GM10266 (cell line): ENCODE measurements around the gene CPN1.
A peak's percentile ranks its signal among the peaks of the same experiment; 100 is the strongest.
"Not testable (repeated sequence)": the region's sequence is repeated elsewhere in the genome, so short reads cannot be mapped to it uniquely, and the experiment has no call there.

Experiments
- DNase-seq: peaks from one replicate; pipeline ENCODE4 v3.0.0; 2012; ENCODE audit errors: extremely low spot score
- TF ChIP-seq, protein P1 (sequence below): IDR thresholded peaks from 2 replicates; pipeline ENCODE4 v1.5.1; 2012; ENCODE audit warnings: mild to moderate bottlenecking, low read depth; ENCODE audit not compliant: control insufficient read depth, insufficient read depth; ENCODE audit errors: missing control alignments

The CPN1 gene

DNA sequence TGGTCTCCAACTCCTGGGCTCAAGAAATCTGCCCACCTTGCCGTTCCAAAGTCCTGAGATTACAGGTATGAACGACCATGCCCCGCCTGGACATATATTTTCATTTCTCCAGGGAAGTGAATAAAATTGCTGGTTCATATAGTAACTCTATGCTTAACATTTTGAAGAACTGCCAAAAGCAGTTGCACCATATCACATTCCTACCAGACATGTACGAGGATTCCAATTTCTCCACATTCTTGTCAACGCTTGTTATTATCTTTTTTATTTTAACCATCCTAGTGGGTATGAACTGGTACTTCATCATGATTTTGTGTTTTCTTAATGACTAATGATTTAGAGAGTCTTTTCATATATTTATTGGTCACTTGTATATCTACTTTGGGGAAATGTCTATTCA, 21.9 kb upstream of the CPN1 start:
- no peak for DNase-seq

DNA sequence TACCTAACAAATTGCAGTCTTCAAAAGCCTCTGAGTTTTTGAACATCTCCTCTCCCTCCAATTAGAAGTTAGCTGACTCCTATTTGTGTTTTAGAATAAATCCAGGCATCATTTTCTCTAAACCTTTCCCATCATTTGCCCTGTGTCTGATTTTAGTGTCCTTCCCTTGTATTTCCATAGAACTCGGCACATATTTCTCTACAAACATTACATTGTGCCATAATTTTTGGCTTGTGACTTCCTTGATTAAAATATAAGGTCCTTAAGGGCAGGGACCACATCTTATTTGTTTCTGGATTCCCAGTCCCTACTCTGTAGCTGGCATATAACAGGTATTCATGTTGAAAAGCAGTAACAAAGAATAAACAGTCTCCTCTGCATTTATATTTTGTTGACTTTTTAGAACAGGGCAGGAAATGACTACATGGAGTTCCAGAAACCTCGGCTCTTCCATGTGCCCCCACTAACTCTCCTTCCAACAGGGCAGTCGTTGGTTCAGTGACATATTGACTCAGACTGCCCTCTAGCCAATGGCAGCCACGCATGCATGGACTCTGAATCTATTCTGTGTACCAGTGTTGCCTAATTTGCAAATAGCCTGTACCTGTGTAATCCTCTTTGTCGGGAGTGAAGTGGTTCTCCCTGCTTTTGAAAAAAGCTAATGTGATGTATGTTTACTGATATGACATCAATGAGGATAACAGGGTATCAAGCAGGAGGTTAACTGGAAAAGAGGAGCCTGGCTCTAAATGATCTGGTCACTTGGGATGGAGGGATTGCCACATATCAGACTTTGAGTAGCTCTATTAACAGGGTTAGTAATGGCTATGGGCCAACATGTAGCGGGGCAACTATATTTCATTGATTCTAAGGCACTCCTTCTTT, 19.8 kb upstream of the CPN1 start:
- no peak for DNase-seq
- TF ChIP-seq, protein P1, sequence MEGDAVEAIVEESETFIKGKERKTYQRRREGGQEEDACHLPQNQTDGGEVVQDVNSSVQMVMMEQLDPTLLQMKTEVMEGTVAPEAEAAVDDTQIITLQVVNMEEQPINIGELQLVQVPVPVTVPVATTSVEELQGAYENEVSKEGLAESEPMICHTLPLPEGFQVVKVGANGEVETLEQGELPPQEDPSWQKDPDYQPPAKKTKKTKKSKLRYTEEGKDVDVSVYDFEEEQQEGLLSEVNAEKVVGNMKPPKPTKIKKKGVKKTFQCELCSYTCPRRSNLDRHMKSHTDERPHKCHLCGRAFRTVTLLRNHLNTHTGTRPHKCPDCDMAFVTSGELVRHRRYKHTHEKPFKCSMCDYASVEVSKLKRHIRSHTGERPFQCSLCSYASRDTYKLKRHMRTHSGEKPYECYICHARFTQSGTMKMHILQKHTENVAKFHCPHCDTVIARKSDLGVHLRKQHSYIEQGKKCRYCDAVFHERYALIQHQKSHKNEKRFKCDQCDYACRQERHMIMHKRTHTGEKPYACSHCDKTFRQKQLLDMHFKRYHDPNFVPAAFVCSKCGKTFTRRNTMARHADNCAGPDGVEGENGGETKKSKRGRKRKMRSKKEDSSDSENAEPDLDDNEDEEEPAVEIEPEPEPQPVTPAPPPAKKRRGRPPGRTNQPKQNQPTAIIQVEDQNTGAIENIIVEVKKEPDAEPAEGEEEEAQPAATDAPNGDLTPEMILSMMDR = no peak

More for the DNA sequence above, 21.9 kb upstream of the CPN1 start:
- TF ChIP-seq, protein P1 = no peak

DNA sequence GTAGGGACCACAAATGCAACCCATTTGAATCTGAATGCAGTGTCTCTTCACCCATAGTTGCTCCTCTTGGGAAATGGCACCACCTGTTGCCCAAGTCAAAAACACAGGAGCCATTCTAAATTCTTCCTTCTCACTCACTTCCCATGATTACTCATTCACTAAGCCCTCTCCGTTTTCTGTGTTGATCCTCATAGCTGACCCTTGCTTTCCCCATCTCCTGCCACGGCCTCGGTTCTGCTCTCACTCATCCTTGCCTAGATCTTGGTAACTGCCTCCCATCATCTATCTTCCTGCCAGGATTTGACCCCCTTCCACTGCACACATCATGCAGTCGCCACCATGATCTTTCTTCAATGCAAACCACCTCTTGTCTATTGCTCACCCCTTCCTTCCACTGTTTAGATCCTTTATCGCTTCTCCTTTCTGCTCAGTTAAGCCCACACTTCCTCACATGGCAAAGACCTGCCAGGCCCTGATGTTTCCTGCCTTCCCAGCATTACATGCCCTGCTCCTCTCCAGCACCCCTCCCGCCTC, 19.0 kb upstream of the CPN1 start:
- DNase-seq = no peak

DNA sequence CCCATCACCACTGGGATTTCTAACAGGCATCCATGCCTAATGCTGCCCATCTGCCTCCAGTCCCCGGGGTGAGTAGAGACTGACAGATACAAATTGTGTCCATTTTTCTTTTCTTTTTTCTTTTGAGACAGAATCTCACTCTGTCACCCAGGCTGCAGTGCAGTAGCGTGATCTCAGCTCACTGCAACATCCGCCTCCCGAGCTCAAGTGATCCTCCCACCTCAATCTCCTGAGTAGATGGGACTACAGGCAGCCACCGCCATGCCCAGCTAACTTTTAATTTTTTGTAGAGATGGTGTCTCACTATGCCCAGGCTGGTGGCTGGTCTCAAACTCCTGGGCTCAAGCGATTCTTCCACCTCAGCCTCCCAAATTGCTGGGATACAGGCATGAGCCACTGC, 7.6 kb upstream of the CPN1 start:
- no peak for DNase-seq
- TF ChIP-seq, protein P1 = no peak

More for the DNA sequence above, 19.0 kb upstream of the CPN1 start:
- TF ChIP-seq, protein P1 = peak; percentile 31

DNA sequence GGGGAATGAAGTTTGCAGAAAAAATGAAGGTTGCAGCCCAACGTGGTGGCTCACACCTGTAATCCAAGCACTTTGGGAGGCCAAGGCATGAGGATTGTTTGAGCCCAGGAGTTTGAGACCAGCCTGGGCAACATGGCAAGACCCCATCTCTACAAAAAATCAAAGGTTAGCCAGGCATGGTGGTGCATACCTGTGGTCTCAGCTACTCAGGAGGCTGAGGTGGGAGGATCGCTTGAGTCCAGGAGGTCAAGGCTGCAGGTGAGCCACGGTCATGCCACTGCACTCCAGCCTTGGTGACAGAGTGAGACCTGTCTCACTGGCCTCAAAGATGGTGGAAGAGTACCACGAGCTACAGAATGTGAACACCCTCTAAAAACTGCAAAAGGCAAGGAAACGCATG, 5.0 kb upstream of the CPN1 start:
- DNase-seq = not testable (repeated sequence)

DNA sequence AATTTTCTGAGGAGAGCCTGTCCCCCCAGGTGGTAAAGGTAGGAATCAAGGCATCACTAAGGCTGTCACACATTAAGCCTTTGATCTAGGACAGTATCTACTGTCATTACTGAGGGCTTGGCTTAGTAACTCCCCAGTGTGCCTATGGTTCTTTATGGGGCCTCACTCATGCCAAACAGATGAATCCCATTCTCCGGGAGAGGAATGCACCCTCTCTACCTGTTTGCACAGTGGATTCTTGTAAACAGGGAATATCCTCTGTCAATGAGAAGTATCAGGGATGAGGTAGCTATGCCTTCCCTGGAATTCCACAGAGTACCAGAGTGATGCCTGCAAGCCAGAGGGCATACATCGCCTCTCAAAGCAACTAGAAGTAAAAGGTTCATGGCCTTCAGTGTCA, 3.9 kb upstream of the CPN1 start:
- TF ChIP-seq, protein P1 = no peak
- DNase-seq = no peak

DNA sequence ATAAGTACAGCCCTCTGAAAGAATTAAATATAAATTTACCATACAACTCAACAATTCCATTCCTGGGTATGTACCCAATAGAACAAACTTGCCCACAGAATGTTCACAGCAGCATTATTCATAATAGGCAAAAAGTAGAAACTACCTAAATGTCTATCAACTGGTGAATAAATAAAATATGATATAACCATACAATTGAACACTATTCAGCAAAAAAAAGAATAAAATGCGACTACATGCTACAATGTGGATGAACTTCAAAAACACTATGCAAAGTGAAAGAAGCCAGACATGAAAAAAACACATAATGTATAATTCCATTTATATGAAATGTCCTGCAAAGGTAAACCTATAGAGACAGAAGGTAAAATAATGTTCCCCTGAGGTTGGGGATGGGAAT, 2.0 kb upstream of the CPN1 start:
- TF ChIP-seq, protein P1 = no peak
- no peak for DNase-seq

DNA sequence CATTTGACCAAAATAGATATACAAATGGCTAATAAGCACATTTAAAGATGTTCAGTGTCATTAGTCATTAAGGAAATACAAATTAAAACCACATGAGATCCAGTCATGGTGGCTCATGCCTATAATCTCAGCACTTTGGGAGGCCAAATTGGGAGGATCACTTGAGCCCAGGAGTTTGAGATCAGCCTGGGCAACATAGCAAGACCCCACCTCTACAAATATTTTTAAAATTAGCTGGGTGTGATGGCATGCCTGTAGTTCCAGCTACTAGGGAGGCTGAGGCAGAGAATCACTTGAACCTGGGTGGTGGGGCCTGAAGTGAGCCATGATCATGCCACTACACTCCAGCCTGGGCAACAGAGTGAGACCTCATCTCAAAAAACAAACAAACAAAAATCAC, 607 bp upstream of the CPN1 start:
- not testable (repeated sequence) for DNase-seq
